Measurements from ENCODE around the gene PGRMC2. TPM values are rescaled to one million over a fixed set of nuclear protein-coding genes. Genes with fewer than 3 reads are reported as not detected.

The PGRMC2 gene
- total RNA-seq, 1 experiment from 2014 or later: 19.9 TPM

GRCh38 chr4:128301979-128302378 is 14.4 kb upstream of the PGRMC2 start:
- DNase-seq (ENCODE audit: extremely low read depth, low read depth): no peak

- DNase-seq (ENCODE audit: extremely low read depth, low read depth): no peak
Observed at GRCh38 chr4:128299848-128300247, 12.2 kb upstream of the PGRMC2 start.

- no peak for DNase-seq (ENCODE audit: extremely low read depth, low read depth)
Observed at GRCh38 chr4:128298852-128299251, 11.2 kb upstream of the PGRMC2 start.

GRCh38 chr4:128298146-128298758 is 10.6 kb upstream of the PGRMC2 start:
- no peak for DNase-seq (ENCODE audit: extremely low read depth, low read depth)

- no peak for DNase-seq (ENCODE audit: extremely low read depth, low read depth)
Observed at GRCh38 chr4:128295255-128295654, 7.6 kb upstream of the PGRMC2 start.

GRCh38 chr4:128294464-128294863 is 6.9 kb upstream of the PGRMC2 start:
- DNase-seq (ENCODE audit: extremely low read depth, low read depth): no peak

- no peak for DNase-seq (ENCODE audit: extremely low read depth, low read depth)
Observed at GRCh38 chr4:128292349-128292748, 4.7 kb upstream of the PGRMC2 start.

- DNase-seq (ENCODE audit: extremely low read depth, low read depth): no peak
Observed at GRCh38 chr4:128291096-128291495, 3.5 kb upstream of the PGRMC2 start.

GRCh38 chr4:128290526-128290925 is 2.9 kb upstream of the PGRMC2 start:
- DNase-seq (ENCODE audit: extremely low read depth, low read depth): no peak

- no peak for DNase-seq (ENCODE audit: extremely low read depth, low read depth)
Observed at GRCh38 chr4:128289523-128290158, 2.0 kb upstream of the PGRMC2 start.

- DNase-seq (ENCODE audit: extremely low read depth, low read depth): peak; percentile 15
Observed at GRCh38 chr4:128288689-128289106, 1.1 kb upstream of the PGRMC2 start.

- peak; percentile 97 for DNase-seq (ENCODE audit: extremely low read depth, low read depth)
Observed at GRCh38 chr4:128287871-128288688, 467 bp upstream of the PGRMC2 start.

- DNase-seq (ENCODE audit: extremely low read depth, low read depth): no peak
Observed at GRCh38 chr4:128286474-128287058, 1.0 kb downstream of the PGRMC2 start.

GRCh38 chr4:128285085-128285997 is 2.3 kb downstream of the PGRMC2 start:
- no peak for DNase-seq (ENCODE audit: extremely low read depth, low read depth)

GRCh38 chr4:128284317-128284716 is 3.3 kb downstream of the PGRMC2 start:
- DNase-seq (ENCODE audit: extremely low read depth, low read depth): no peak

GRCh38 chr4:128283071-128283470 is 4.5 kb downstream of the PGRMC2 start:
- no peak for DNase-seq (ENCODE audit: extremely low read depth, low read depth)

GRCh38 chr4:128282516-128282915 is 5.1 kb downstream of the PGRMC2 start:
- DNase-seq (ENCODE audit: extremely low read depth, low read depth): no peak

GRCh38 chr4:128281354-128281753 is 6.3 kb downstream of the PGRMC2 start:
- no peak for DNase-seq (ENCODE audit: extremely low read depth, low read depth)

GRCh38 chr4:128279624-128280225 is 7.9 kb downstream of the PGRMC2 start:
- no peak for DNase-seq (ENCODE audit: extremely low read depth, low read depth)

- no peak for DNase-seq (ENCODE audit: extremely low read depth, low read depth)
Observed at GRCh38 chr4:128277856-128278255, 9.8 kb downstream of the PGRMC2 start.

Measured in NCI-H460 (cell line).